Activated gamma-delta T cell (primary cell): ENCODE data around the gene ACE.
"Not testable (repeated sequence)": the region's sequence is repeated elsewhere in the genome, so short reads cannot be mapped to it uniquely, and the experiment has no call there.

Experiments
- DNase-seq: peaks from one replicate; lab custom pipeline; 2025; lab: John Stamatoyannopoulos, UW

The ACE gene

GRCh38 chr17:63444457-63444856 is 32.4 kb upstream of the ACE start:
- DNase-seq = no peak

- DNase-seq = no peak
These were observed 31.8 kb upstream of the ACE start for GRCh38 chr17:63445065-63445464.

- DNase-seq = peak; percentile 68
These were observed 31.3 kb upstream of the ACE start for GRCh38 chr17:63445571-63445953.

GRCh38 chr17:63445954-63446752 is 30.7 kb upstream of the ACE start, which contains the start of gene CYB561:
Gene CYB561, minus strand, starts transcription at chr17:63446306. Its CDS starts 8,759 bp downstream, at chr17:63437547.
- DNase-seq = peak; percentile 68

DNA sequence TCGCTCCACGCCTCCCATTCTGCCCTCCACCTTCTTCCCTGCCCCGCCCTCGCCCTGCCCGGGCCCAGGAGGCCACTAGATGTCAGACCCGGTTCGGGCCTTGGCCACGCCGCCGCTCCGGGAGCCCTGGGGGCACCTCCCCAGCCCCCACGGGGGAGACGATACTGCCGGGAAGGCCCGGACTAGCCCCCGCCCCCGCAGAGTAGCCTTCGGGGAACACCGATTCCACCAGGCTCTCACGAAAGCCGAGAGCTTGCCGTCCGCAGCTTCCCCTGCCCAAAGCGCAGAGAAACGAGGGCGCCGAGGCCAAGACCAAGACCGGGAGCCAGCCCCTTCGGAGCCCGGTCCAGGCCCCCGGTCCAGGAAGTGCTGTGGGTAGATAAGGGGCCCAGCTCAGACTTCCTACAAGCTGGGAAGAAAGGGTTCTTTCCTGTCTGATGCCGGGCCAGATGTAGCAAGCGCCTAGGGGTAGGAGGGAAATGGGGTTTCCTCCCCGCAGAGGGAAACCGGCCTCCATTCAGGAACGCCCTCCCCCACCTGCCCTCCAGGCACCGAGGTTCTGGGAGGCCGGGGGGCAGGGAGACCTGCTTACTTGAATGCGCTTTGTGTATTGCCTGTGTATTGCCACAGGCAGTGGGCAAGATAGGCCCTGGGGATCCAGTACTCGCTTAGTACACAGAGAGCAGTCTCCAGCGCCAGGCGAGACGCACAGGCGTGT is 29.9 kb upstream of the ACE start:
- peak; percentile 22 for DNase-seq

- DNase-seq = no peak
These were observed 29.3 kb upstream of the ACE start for GRCh38 chr17:63447471-63448009.

DNA sequence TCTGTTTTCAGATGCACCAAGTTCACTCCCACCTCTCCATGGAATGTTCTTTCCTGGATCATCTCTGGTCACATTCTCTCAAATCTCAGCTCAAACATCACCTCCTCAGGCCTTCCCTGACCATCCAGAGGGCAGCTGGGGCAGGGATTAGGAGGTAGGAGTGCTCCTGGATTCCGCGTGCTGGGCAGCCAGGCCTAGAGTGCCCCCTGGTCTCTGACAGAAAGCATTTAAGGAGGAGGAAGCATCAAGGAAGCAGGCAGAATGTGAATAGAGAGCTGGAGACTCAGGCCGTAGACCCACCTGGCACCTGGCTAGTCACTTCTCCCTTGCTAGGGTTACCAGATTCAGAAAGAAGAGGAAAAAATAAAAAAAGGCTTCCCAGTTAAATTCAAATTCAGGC is 28.2 kb upstream of the ACE start:
- DNase-seq = no peak

- no peak for DNase-seq
These were observed 26.3 kb upstream of the ACE start for GRCh38 chr17:63450551-63450950.

GRCh38 chr17:63451150-63451549 is 25.7 kb upstream of the ACE start:
- no peak for DNase-seq

- no peak for DNase-seq
These were observed 24.6 kb upstream of the ACE start for GRCh38 chr17:63452046-63452961.

DNA sequence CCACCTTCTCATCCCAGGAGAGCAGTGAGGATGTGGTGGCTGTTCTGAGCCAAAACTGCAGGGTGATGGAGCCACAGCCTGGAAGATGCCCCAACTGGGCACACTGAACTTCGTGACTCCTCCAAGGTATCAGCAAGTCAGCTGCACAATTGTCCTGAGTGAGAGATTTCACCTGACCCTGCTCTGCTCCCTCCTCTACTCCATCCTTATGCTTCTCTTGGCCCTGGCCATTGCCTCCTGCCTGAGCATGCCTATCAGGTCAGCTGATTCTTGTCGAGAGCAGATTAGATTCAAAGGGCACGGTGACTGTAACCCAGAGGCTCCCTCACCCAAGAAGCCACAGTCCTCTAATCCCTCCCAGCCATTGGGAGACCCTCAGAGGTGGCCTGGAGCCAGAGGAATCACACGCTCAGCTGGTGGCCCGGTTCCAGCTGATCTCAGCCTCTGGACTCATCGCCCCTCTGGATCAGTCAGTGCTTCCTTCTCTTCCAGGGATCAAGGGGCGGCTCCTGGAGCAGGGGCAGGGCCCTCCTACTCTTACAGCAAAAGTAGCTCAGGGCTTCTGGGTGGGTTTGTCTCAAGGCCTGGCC is 23.8 kb upstream of the ACE start:
- no peak for DNase-seq

- not testable (repeated sequence) for DNase-seq
These were observed 22.5 kb upstream of the ACE start for GRCh38 chr17:63454357-63454756.

GRCh38 chr17:63454915-63455314 is 21.9 kb upstream of the ACE start:
- no peak for DNase-seq

GRCh38 chr17:63455417-63455816 is 21.4 kb upstream of the ACE start:
- DNase-seq = no peak

GRCh38 chr17:63458478-63458877 is 18.4 kb upstream of the ACE start:
- DNase-seq = no peak

GRCh38 chr17:63460018-63460417 is 16.8 kb upstream of the ACE start:
- DNase-seq = no peak

DNA sequence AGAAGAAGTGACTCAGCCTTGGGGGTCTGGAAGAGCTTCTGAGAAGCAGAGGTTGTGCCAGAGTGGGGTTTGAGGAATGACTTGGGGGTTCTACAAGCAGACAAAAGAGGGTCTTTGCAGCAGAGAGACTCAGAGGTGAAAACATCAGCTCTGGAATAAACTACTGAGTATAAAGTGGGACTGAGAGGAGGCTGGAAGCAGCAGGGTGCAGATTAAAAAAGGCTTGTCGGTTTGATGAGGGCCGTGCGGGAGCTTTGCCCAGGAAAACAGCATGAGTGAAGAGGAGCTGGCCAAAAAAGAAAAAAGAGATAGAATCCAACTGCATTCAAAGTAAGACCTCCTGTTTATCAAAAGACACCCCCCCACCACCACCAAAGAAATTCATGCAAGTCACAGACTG is 13.1 kb upstream of the ACE start:
- DNase-seq = no peak

- DNase-seq = no peak
These were observed 12.1 kb upstream of the ACE start for GRCh38 chr17:63464691-63465236.

GRCh38 chr17:63468099-63468498 is 8.8 kb upstream of the ACE start:
- DNase-seq = not testable (repeated sequence)

DNA sequence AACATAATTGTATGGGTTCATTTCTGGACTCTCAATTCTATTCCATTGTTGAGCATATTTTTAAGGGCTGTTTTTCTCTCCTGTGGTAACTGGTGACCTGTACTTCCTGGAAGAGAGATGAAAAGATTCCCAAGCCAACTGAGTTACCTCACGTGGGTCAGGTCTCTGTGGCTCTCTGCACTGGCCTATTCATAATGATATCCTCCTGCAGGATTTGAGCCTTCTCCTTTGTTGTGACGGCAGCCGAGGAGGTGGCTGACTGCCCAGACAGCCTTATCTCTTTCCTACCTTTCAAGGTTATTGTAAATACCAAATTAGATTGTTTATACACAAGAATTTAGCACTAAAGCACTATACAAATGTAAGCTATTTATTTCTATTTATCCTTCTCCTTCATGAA is 2.7 kb upstream of the ACE start:
- DNase-seq = no peak
